OCI-LY3 (cell line): ENCODE measurements around the gene RNU2-63P.

Experiments
- H2AFZ ChIP-seq: fragments of 200-600, 300-600 bp; shearing (Covaris generic); 2 replicates; pipeline ENCODE4 v1.6.0; 2014; ENCODE audit warnings: antibody characterized with exemption, low read depth, low read length
- H3K27ac ChIP-seq: fragments of 200-600, 300-600 bp; sonication (generic); 2 replicates; pipeline ENCODE4 v1.5.1; 2014; ENCODE audit warnings: mild to moderate bottlenecking, low read length, moderate library complexity, mixed read lengths
- H3K27me3 ChIP-seq: fragments of 200-600, 300-600 bp; sonication (generic); 2 replicates; pipeline ENCODE4 v1.6.1; 2014; ENCODE audit warnings: low read depth, low read length, mixed read lengths
- H3K36me3 ChIP-seq: fragments of 200-600, 300-600 bp; sonication (generic); replicated peaks from 2 replicates; pipeline ENCODE3; 2014; ENCODE audit warnings: low read depth, low read length, mixed read lengths
- H3K4me1 ChIP-seq: fragments of 300-600, 200-600 bp; sonication (generic); 2 replicates; pipeline ENCODE4 v1.6.1; 2014; ENCODE audit warnings: low read length, mixed read lengths
- H3K4me2 ChIP-seq: fragments of 200-600, 300-600 bp; sonication (generic); 2 replicates; pipeline ENCODE4 v1.6.1; 2014; ENCODE audit warnings: low read length, mixed read lengths
- H3K4me3 ChIP-seq: fragments of 300-600, 200-600 bp; sonication (generic); 2 replicates; pipeline ENCODE4 v1.5.1; 2014; ENCODE audit warnings: antibody characterized with exemption, mild to moderate bottlenecking, low read length, moderate library complexity
- H3K79me2 ChIP-seq: fragments of 300-600, 200-600 bp; shearing (Covaris generic); 2 replicates; pipeline ENCODE4 v1.6.1; 2014; ENCODE audit warnings: mild to moderate bottlenecking, low read length, mixed read lengths
- H3K9ac ChIP-seq: fragments of 300-600, 200-600 bp; shearing (Covaris generic); 2 replicates; pipeline ENCODE4 v1.6.0; 2014; ENCODE audit warnings: mild to moderate bottlenecking, low read length, moderate library complexity
- H3K9me3 ChIP-seq: fragments of 200-600, 300-600 bp; shearing (Covaris generic); 2 replicates; pipeline ENCODE4 v1.6.1; 2014; ENCODE audit warnings: low read length, mixed read lengths; ENCODE audit not compliant: insufficient read depth
- H4K20me1 ChIP-seq: fragments of 200-600, 300-600 bp; sonication (generic); 2 replicates; pipeline ENCODE4 v1.6.1; 2016; ENCODE audit warnings: low read length, mixed read lengths; ENCODE audit not compliant: insufficient read depth
- EZH2phosphoT487 ChIP-seq: fragments of 200-600 bp; shearing (Covaris generic); IDR thresholded peaks from 2 replicates; pipeline ENCODE4 v1.6.1; 2018; ENCODE audit warnings: antibody characterized with exemption, mixed run types, low read depth
- TF ChIP-seq, protein P1 (sequence below): fragments of 200-600, 300-600 bp; sonication (generic); IDR thresholded peaks from 2 replicates; pipeline ENCODE4 v1.5.1; 2014; ENCODE audit warnings: antibody characterized with exemption, low read length, low read depth

RNU2-63P gene

GRCh38 chr2:88028931-88029330 lies 12.6 kb upstream of the RNU2-63P start:
- no peak overlapping the region for H2AFZ ChIP-seq
- H3K27me3 ChIP-seq = no peaks in the 10 kb centered on the region
- H3K4me1 ChIP-seq = no peaks in the 10 kb centered on the region
- no peaks in the 10 kb centered on the region for H3K36me3 ChIP-seq
- H4K20me1 ChIP-seq = no peaks in the 10 kb centered on the region
- H3K9ac ChIP-seq = no peak overlapping the region
- no peak overlapping the region for H3K27ac ChIP-seq
- TF ChIP-seq EZH2phosphoT487 = no peak
- H3K4me2 ChIP-seq = no peak overlapping the region
- H3K4me3 ChIP-seq = no peak overlapping the region
- H3K79me2 ChIP-seq = no peaks in the 10 kb centered on the region
- H3K9me3 ChIP-seq = no peaks in the 10 kb centered on the region

GRCh38 chr2:88027697-88028389 lies 11.5 kb upstream of the RNU2-63P start:
- no peak for TF ChIP-seq EZH2phosphoT487
- TF ChIP-seq, protein P1, sequence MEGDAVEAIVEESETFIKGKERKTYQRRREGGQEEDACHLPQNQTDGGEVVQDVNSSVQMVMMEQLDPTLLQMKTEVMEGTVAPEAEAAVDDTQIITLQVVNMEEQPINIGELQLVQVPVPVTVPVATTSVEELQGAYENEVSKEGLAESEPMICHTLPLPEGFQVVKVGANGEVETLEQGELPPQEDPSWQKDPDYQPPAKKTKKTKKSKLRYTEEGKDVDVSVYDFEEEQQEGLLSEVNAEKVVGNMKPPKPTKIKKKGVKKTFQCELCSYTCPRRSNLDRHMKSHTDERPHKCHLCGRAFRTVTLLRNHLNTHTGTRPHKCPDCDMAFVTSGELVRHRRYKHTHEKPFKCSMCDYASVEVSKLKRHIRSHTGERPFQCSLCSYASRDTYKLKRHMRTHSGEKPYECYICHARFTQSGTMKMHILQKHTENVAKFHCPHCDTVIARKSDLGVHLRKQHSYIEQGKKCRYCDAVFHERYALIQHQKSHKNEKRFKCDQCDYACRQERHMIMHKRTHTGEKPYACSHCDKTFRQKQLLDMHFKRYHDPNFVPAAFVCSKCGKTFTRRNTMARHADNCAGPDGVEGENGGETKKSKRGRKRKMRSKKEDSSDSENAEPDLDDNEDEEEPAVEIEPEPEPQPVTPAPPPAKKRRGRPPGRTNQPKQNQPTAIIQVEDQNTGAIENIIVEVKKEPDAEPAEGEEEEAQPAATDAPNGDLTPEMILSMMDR = no peak
- H3K4me2 ChIP-seq = no peak overlapping the region
- H3K9me3 ChIP-seq = no peaks in the 10 kb centered on the region
- H3K36me3 ChIP-seq = no peaks in the 10 kb centered on the region
- no peaks in the 10 kb centered on the region for H3K4me1 ChIP-seq
- H3K4me3 ChIP-seq = no peak overlapping the region
- no peak overlapping the region for H3K9ac ChIP-seq
- no peak overlapping the region for H3K27ac ChIP-seq
- H4K20me1 ChIP-seq = no peaks in the 10 kb centered on the region
- H2AFZ ChIP-seq = no peak overlapping the region
- no peaks in the 10 kb centered on the region for H3K27me3 ChIP-seq
- no peaks in the 10 kb centered on the region for H3K79me2 ChIP-seq

DNA sequence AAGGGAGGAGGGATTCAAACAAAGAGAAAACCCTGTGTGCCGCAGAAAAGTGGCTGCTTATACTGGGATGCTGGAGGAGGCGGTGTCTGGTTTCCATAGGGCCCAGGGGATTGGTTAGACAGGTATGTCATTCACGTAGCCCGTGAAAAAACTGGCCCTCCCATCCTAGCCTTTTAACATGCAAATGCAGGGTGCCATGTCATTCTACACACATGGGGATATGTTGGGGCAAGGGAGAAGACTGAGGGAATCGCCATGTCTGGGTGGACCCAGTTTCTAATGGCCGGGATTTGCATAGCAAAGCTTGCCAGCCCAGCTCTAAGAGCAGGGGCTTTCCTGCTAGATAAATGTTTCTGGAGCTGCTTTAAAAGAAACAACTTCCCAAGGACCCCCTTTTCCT lies 8.2 kb upstream of the RNU2-63P start:
- H3K27ac ChIP-seq = no peak overlapping the region
- no peaks in the 10 kb centered on the region for H4K20me1 ChIP-seq
- TF ChIP-seq EZH2phosphoT487 = no peak
- TF ChIP-seq, protein P1 = no peak

DNA sequence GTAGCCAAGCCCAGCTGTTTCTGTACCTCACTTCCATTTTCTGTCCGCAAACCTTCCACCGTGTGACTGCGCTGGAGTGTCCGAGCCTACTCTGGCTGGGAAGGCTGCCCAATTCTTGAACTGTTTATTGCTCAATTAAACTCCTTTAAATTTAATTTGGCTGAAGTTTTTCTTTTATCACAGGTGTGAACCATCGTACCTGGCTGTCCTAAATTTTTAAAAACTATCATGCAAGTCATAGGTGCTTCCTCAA lies 6.2 kb upstream of the RNU2-63P start:
- H3K4me2 ChIP-seq = no peak overlapping the region
- no peaks in the 10 kb centered on the region for H3K9me3 ChIP-seq
- no peaks in the 10 kb centered on the region for H3K79me2 ChIP-seq
- no peaks in the 10 kb centered on the region for H4K20me1 ChIP-seq
- no peak overlapping the region for H3K4me3 ChIP-seq
- H2AFZ ChIP-seq = no peak overlapping the region
- H3K9ac ChIP-seq = no peak overlapping the region
- no peaks in the 10 kb centered on the region for H3K27me3 ChIP-seq
- peaks cover 1% of the 10 kb centered on the region for H3K4me1 ChIP-seq
- no peaks in the 10 kb centered on the region for H3K36me3 ChIP-seq
- H3K27ac ChIP-seq = no peak overlapping the region
- TF ChIP-seq, protein P1 = no peak
- TF ChIP-seq EZH2phosphoT487 = no peak

More for the DNA sequence above, 8.2 kb upstream of the RNU2-63P start:
- Histone ChIP-seq H3K4me1 (no peaks in the 10 kb centered on the region), H2AFZ (no peak overlapping the region), H3K4me3 (no peak overlapping the region), H3K36me3 (no peaks in the 10 kb centered on the region), H3K4me2 (no peak overlapping the region), H3K79me2 (no peaks in the 10 kb centered on the region), H3K9ac (no peak overlapping the region), H3K27me3 (no peaks in the 10 kb centered on the region), H3K9me3 (no peaks in the 10 kb centered on the region)
